ENCODE results near the gene TMPRSS13.
"Not testable (repeated sequence)": the region's sequence is repeated elsewhere in the genome, so short reads cannot be mapped to it uniquely, and the experiment has no call there.

The TMPRSS13 gene

GRCh38 chr11:117870103-117870952, 58.9 kb downstream of the TMPRSS13 start:
- no peak for DNase-seq

GRCh38 chr11:117869604-117870003, 59.6 kb downstream of the TMPRSS13 start:
- no peak for DNase-seq

DNA sequence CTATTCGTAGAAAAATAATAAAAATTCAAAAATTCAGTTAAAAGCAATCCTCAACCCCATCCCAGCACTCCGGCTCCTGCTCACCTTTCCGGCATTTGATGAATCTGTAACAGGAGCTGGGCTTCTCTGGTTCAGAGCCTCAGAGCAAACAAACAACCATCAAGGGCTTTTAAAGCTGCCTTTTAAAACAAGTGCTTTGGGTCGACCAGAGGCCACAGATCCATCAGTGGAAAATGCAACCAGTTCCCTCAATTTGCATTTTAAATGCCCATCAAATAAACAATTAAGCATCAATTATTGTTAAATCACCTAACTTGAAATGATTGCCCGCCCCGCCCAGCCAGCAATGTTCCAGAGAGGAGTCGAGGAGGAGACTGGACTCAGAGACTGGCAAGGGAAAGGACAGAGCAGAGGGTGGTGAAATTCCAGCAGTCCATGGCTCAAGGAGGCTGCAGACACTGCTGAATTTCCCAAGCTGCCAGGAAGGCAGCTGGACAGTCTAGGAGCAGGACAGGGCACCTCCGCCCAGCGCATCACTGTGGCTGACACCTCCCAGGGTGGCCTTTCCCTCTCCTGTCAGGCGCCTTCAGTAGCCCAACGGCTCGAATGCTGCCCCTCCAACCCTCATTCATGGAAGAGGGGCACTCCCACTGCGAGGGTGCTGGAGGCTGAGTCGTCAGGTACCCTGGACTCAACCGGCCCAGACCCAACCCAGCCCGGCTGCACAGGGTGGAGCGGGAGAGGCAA, 60.2 kb downstream of the TMPRSS13 start:
- DNase-seq, result no peak

- no peak for DNase-seq
These were observed 61.1 kb downstream of the TMPRSS13 start for GRCh38 chr11:117868088-117868487.

DNA sequence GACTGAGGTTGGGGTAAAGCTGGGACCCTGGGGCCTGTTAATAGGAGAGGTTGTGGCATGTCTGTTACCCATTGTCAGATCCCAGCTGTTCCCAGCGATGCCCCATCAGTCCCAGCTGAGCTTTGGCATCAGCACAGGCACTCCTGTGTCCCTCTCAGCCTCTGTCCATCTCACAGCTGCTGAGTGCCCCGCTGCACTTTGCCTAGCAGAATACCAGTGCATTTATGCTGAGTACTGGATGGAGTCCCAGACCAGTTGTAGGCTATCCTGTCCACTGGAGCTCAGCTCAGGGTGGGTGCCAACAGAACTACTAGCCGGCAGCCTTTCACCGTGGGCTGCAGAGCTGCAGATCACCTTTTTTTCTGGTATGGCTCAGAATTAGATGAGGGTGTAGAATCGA, 62.7 kb downstream of the TMPRSS13 start:
- peak in 1 of 2 experiments; percentile 17 for DNase-seq

GRCh38 chr11:117865546-117865945, 63.7 kb downstream of the TMPRSS13 start:
- not testable (repeated sequence) for DNase-seq

- DNase-seq, result no peak
These were observed 65.8 kb downstream of the TMPRSS13 start for GRCh38 chr11:117863383-117863782.

- no peak for DNase-seq
These were observed 66.4 kb downstream of the TMPRSS13 start for GRCh38 chr11:117862753-117863152.

GRCh38 chr11:117862019-117862725, 67.0 kb downstream of the TMPRSS13 start:
- no peak for DNase-seq

- peak in 1 of 2 experiments; percentile 35 for DNase-seq
These were observed 67.8 kb downstream of the TMPRSS13 start for GRCh38 chr11:117861151-117862018.

GRCh38 chr11:117860139-117860538, 69.1 kb downstream of the TMPRSS13 start:
- DNase-seq, result no peak

DNA sequence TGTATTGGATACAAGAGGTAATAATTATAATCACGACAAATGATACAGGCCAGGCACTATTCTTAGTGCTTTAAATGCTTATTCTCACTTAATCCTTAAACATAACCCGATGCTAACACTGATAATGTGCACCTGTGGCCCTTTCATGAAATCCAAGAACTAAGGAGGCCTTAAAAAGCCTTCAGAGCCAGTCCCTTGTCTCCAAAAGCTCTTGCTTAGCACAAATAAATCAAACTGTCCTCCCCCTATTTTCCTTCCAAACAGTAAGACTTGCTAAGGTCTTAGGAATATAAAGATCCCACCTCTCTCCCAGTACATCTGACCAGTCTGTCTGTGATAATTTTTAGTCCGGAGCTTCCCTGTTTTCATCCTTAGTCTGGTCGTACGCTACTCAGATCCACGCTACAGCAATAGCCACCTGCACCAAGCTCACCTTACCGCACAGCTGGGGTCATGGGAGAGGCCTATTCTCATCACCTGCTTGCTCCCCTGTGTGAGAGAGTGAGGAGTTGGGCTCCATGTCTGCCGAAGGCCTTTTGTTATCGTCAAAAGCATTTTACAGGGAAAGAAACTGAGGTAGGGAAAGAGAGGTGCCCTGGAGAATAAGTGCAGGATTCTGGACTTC, 69.6 kb downstream of the TMPRSS13 start:
- no peak for DNase-seq

DNA sequence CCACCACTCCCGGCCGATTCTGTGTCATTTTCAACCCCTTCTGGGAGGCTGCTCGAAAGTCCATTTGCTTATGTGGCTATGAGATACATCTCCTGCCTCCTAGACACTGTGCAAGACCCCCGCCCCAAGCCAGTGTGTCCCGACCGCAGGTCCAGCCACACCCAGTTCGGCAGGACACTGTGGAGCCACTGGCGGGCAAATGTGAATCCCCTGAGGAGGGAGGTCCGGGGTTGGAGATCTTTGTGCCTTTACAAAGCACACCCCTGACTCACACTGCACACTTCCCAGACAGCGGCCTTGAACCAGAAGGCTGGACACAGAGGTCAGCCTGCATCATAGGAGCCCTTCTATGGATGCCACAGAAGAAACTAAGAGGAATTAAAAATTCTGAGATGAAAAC, 70.1 kb downstream of the TMPRSS13 start:
- DNase-seq, result no peak

DNA sequence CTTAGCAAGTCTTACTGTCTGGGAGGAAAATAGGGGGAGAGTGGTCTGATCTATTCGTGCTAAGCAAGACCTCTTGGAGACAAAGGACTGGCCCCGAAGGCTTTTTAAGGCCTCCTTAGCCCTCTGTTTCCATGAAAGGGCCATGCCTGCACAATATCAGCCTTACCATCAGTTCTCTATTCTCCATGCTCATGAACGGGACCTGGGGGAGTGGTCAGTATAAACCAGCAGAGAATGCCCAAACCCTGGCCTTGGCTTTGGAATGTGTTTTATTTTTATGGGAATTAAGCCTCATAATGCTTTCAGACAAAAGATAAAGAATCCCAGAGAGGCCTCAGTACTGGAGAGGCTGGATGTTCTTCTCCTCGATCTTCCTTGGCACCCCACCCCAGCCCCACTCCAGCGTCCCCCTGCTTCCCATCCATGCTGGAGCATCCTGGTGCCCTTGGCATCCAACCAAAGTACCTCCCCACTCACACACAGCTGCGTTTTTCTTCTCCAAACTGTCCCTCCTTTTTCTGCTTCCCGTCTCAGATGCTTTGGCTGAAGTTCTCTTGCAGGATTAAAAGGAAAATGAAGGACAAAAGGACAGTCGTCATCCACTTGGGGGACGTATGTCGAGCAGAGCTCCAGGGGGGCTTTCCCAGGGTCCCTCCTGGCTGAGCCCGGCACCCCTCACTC, 71.3 kb downstream of the TMPRSS13 start:
- DNase-seq, result no peak

- no peak for DNase-seq
These were observed 73.1 kb downstream of the TMPRSS13 start for GRCh38 chr11:117855912-117856651.

GRCh38 chr11:117855186-117855845, 73.9 kb downstream of the TMPRSS13 start:
- DNase-seq, result no peak

GRCh38 chr11:117852309-117852708, 76.9 kb downstream of the TMPRSS13 start:
- no peak for DNase-seq

DNA sequence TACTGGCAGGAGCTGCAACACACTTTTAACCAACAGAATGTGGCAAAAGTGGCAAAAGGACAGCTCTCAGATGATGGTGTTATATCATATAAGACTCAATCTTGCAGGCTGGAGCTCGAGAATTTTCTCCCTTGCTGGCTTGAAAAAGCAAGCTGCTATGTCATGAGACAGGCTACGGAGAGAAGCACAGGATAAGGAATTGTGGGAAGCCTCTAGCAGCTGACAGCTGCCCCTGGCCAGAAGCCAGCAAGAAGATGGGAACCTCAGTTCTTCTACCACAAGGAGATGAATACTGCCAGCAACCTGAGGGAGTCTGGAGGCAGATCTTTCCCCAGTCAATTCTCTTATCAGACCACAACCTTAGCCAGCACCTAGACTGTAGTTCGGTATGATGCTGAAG, 77.3 kb downstream of the TMPRSS13 start:
- DNase-seq, result no peak

DNA sequence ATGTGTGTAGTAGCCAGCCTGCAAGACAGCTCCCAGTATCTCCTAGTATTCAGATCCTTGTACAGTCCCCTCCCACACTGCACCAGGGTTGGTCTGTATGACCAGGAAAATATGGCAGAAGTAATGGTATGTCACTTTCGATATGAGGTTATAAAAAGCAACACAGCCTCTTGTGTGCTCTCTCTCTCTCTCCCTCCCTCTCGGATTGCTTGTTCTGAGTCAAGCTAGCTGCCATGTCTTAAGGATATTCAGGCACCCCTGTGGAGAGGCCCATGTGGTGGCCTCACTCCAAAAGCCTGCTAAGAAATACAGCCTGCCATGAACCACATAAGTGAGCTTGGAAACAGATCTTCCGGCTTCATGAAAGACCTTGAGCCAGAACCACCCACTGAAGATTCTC, 78.1 kb downstream of the TMPRSS13 start:
- DNase-seq, result peak in 1 of 2 experiments; percentile 15
